Left renal cortex interstitium (tissue), 4 donors: ENCODE measurements around the gene MIA2. TPM values are rescaled to one million over a fixed set of nuclear protein-coding genes. Genes with fewer than 3 reads are reported as not detected.

ENCODE experiments used
- DNase-seq, 4 donors: peaks; one replicate each; pipeline ENCODE4 v3.0.0-alpha.2; 2013; ENCODE audit warnings: low read depth in 4 of 4, low spot score in 2 of 4, missing footprints in 1 of 4
- polyA plus RNA-seq, 4 donors: library from polyadenylated mRNA; unstranded; fragments of 120-200 nt; gene quantifications; one replicate each; pipeline ENCODE4 v1.2.1, GENCODE V29; 2013; ENCODE audit not compliant: insufficient read length in 4 of 4

Gene MIA2
- polyA plus RNA-seq, 4 donors = 61.6 to 83.5 (median 73.2) TPM

GRCh38 chr14:39376667-39377403, 143.1 kb downstream of the MIA2 start:
- DNase-seq = no peak

- peak in 2 of 4 donors; percentile 23 to 28 for DNase-seq
Measured at GRCh38 chr14:39381366-39381765, 147.7 kb downstream of the MIA2 start.

- DNase-seq = no peak
Measured at GRCh38 chr14:39382463-39382862, 148.7 kb downstream of the MIA2 start.

- DNase-seq = no peak
Measured at GRCh38 chr14:39383026-39383660, 149.4 kb downstream of the MIA2 start.

GRCh38 chr14:39383741-39384140, 150.0 kb downstream of the MIA2 start:
- no peak for DNase-seq

- DNase-seq = no peak
Measured at GRCh38 chr14:39384177-39384576, 150.5 kb downstream of the MIA2 start.

- DNase-seq = no peak
Measured at GRCh38 chr14:39393289-39393688, 159.6 kb downstream of the MIA2 start.

- no peak for DNase-seq
Measured at GRCh38 chr14:39395555-39396254, 162.0 kb downstream of the MIA2 start.

- no peak for DNase-seq
Measured at GRCh38 chr14:39396448-39396847, 162.7 kb downstream of the MIA2 start.

- no peak for DNase-seq
Measured at GRCh38 chr14:39398382-39398781, 164.7 kb downstream of the MIA2 start.

- DNase-seq = no peak
Measured at GRCh38 chr14:39406560-39406959, 172.8 kb downstream of the MIA2 start.

- DNase-seq = no peak
Measured at GRCh38 chr14:39416072-39416471, 182.4 kb downstream of the MIA2 start.

- DNase-seq = no peak
Measured at GRCh38 chr14:39417014-39417413, 183.3 kb downstream of the MIA2 start.

GRCh38 chr14:39419272-39419671, 185.6 kb downstream of the MIA2 start:
- DNase-seq = no peak

GRCh38 chr14:39422243-39422642, 188.5 kb downstream of the MIA2 start:
- DNase-seq = no peak

GRCh38 chr14:39423793-39424192, 190.1 kb downstream of the MIA2 start:
- DNase-seq = no peak

- no peak for DNase-seq
Measured at GRCh38 chr14:39425947-39426346, 192.2 kb downstream of the MIA2 start.

- DNase-seq = no peak
Measured at GRCh38 chr14:39426605-39427004, 192.9 kb downstream of the MIA2 start.

- DNase-seq = no peak
Measured at GRCh38 chr14:39428118-39428517, 194.4 kb downstream of the MIA2 start.

- no peak for DNase-seq
Measured at GRCh38 chr14:39430762-39431415, 197.2 kb downstream of the MIA2 start.
